Hepatocyte (in vitro differentiated cells): Measurements from ENCODE around the gene IL34. TPM values are rescaled to one million over a fixed set of nuclear protein-coding genes. Genes with fewer than 3 reads are reported as not detected.

Experiments used
- DNase-seq: peaks from one replicate; pipeline ENCODE4 v3.0.0-alpha.2; 2016; ENCODE audit warnings: low spot score
- H2AFZ ChIP-seq: fragments of 200-600 bp; sonication (generic); 2 replicates; pipeline ENCODE4 v1.6.0; 2016; ENCODE audit warnings: antibody characterized with exemption, mild to moderate bottlenecking
- H3K27ac ChIP-seq: fragments of 200-600 bp; sonication (generic); 2 replicates; pipeline ENCODE4 v1.5.1; 2016; ENCODE audit warnings: mild to moderate bottlenecking
- H3K27me3 ChIP-seq: fragments of 200-600 bp; sonication (generic); 2 replicates; pipeline ENCODE4 v1.6.1; 2016
- H3K36me3 ChIP-seq: fragments of 200-600 bp; sonication (generic); replicated peaks from 2 replicates; pipeline ENCODE4 v1.5.1; 2016; ENCODE audit warnings: low read depth; ENCODE audit not compliant: insufficient read depth
- H3K4me1 ChIP-seq: fragments of 200-600 bp; sonication (generic); 2 replicates; pipeline ENCODE4 v1.5.1; 2016; ENCODE audit warnings: mild to moderate bottlenecking, moderate library complexity; ENCODE audit not compliant: insufficient read depth
- H3K4me2 ChIP-seq: fragments of 200-600 bp; sonication (generic); 2 replicates; pipeline ENCODE4 v1.6.0; 2016
- H3K4me3 ChIP-seq: fragments of 200-600 bp; sonication (generic); 2 replicates; pipeline ENCODE4 v1.5.1; 2016; ENCODE audit warnings: mild to moderate bottlenecking
- H3K79me2 ChIP-seq: fragments of 200-600 bp; sonication (generic); 2 replicates; pipeline ENCODE4 v1.6.0; 2017; ENCODE audit warnings: mild to moderate bottlenecking
- H3K9me2 ChIP-seq: fragments of 200-600 bp; sonication (generic); replicated peaks from 2 replicates; pipeline ENCODE4 v1.6.0; 2017; ENCODE audit warnings: mild to moderate bottlenecking; ENCODE audit not compliant: insufficient read depth
- H3K9me3 ChIP-seq: fragments of 200-600 bp; sonication (generic); 2 replicates; pipeline ENCODE4 v1.5.1; 2016; ENCODE audit warnings: low read depth, mild to moderate bottlenecking
- H4K20me1 ChIP-seq: fragments of 200-600 bp; sonication (generic); 2 replicates; pipeline ENCODE4 v1.6.0; 2016; ENCODE audit warnings: mild to moderate bottlenecking; ENCODE audit not compliant: insufficient read depth, poor library complexity, severe bottlenecking
- CTCF ChIP-seq: fragments of 200-600 bp; sonication (generic); IDR thresholded peaks from 2 replicates; pipeline ENCODE4 v1.5.1; 2016; ENCODE audit warnings: antibody characterized with exemption, mild to moderate bottlenecking; ENCODE audit not compliant: poor library complexity
- EZH2 ChIP-seq: fragments of 200-600 bp; sonication (generic); IDR thresholded peaks from 2 replicates; pipeline ENCODE4 v1.6.1; 2016; ENCODE audit warnings: antibody characterized with exemption, mild to moderate bottlenecking, borderline replicate concordance
- EZH2phosphoT487 ChIP-seq: fragments of 200-600 bp; sonication (generic); IDR thresholded peaks from one replicate; pipeline ENCODE4 v1.6.1; 2018; ENCODE audit warnings: antibody characterized with exemption, mild to moderate bottlenecking, low read depth, moderate library complexity; ENCODE audit not compliant: unreplicated experiment, severe bottlenecking
- WGBS: methylation state at CpG from one replicate; pipeline ENCODE4 v1.1.6; 2016; ENCODE audit warnings: low lambda C conversion rate; ENCODE audit errors: missing lambda C conversion rate; 5-methylcytosine and 5-hydroxymethylcytosine counted together
- polyA plus RNA-seq: library from polyadenylated mRNA; unstranded; fragments of >200 nt; fragmentation: Nextera tagmentation; extraction: Ambion mirVana; gene quantifications from 2 replicates; pipeline ENCODE4 v1.2.1, GENCODE V29; 2016
- total RNA-seq: library from RNA; depleted of rRNA; stranded (reverse); fragments of >200 nt; gene quantifications from 2 replicates; pipeline ENCODE4 v1.2.3, GENCODE V29; 2014

The IL34 gene
- total and polyA plus RNA-seq, 2 experiments from 2014 or later: 0.48 to 2.2 TPM

DNA sequence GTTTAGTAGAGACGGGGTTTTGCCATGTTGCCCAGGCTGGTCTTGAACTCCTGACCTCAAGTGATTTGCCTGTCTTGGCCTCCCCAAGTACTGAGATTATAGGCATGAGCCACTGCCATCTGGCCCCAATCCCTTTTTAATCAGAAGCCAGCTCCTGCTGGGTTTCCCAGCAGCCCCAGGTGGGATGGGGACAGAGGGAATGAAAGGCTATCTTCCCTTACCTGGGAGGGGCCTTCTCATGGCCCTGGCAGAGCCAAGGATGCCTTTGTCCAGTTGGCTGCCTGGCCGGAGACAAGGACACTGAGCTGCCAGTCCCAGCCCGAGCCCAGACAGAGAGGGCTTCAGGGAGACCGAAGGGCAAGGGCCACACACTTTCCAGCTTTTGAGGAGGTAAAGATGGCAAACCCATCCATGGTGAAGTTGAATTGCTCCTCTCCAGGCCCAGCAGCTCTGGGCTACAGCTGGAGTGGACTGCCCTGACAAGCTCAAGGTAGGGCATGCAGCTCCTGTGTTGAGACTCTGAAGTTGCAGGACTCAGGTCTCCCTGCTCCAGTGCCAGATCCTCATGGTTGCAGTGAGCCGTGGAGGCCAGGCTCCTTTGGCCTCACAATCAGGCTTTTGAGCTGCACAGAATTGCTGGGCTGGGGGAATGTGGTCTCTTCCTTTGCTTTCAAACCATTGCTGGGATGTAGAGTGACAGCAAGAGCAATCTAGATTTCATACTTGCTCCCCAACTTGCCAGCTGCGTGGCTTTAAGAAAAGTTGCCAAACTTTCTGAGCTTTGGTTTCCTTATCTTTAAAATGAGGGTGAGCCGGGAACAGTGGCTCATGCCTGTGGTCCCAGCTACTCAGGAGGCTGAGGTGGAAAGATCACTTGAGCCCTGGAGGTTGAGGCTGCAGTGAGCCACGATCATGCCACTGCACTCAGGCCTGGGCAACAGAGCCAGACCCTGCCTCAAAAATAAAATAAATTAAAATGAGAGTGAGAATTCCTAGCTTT, 44.5 kb upstream of the IL34 start:
- H3K79me2 ChIP-seq: no peaks in the 10 kb centered on the region
- no peak for DNase-seq
- H3K4me1 ChIP-seq: no peaks in the 10 kb centered on the region
- no peaks in the 10 kb centered on the region for H3K27me3 ChIP-seq
- H4K20me1 ChIP-seq: no peaks in the 10 kb centered on the region
- 76% methylated on average over 8 of the region's 8 CpGs for WGBS
- no peak overlapping the region for H3K27ac ChIP-seq
- TF ChIP-seq CTCF (no peak), EZH2 (no peak)
- no peaks in the 10 kb centered on the region for H3K9me2 ChIP-seq
- H2AFZ ChIP-seq: no peak overlapping the region
- no peaks in the 10 kb centered on the region for H3K9me3 ChIP-seq
- no peaks in the 10 kb centered on the region for H3K36me3 ChIP-seq
- H3K4me2 ChIP-seq: no peak overlapping the region
- no peak overlapping the region for H3K4me3 ChIP-seq

DNA sequence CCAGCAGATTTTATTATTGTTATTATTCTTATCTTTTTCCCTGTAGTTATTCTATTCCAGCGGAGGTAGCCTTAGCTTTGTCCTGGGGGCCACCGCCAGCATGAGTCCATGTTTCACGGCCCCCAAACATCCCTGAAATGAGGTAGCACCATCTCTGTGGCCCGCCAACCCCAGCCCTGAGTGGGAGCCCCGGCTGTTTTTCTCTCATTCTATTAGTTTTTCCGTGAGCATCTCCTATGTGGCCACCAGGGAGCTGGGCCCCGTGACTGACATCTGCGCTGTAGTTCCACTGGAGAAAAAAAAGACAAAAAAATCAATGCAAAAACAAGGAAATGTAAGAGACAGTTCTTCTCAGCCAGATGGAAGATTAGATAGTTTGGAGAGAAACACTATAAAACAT, 43.5 kb upstream of the IL34 start:
- no peak overlapping the region for H3K4me2 ChIP-seq
- 82% methylated on average over 8 of the region's 8 CpGs for WGBS

DNA sequence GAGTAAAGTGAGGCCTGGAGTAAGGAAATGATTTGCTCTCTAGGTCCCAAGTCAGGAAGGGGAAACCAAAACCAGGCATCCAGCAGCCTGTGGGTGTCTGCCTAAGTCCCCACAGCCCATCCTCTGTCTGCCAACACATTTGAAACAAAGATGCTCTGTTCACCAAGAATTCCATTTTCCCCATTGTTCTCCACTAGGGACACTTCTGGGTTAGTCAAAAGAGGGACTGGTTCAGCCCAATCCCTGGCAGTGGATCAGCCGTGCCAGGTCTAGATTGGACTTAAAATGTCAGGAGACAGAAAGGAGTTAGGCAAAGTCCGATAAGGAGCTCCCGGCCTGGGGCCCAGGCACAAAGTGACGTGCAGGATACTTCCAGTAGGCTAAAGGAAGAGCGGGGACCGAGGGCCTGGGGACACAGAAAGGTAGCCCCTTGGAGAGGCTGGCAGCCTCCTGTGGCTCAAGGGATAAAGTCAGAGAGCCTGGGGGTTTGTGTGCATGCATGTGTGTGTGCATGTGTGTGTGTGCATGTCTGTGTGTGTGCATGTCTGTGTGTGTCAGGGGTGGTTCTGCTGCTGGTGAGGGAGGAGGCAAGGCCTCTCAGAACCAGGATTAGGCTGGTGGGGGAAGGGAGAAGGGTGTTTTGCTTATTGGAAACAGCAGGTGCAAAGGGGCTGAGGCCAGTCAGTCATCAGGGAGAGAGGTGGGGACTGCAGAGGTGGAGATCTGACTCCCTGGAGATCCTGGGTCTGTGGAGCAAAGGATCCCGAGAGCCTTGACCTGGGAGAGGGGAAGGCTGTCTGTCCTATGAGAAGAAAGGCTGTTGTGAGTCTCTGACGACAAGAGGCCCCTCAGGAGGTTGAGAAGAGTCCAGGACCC, 41.7 kb upstream of the IL34 start:
- no peaks in the 10 kb centered on the region for H3K27me3 ChIP-seq
- DNase-seq: no peak
- no peaks in the 10 kb centered on the region for H3K79me2 ChIP-seq
- H3K4me1 ChIP-seq: no peaks in the 10 kb centered on the region
- no peaks in the 10 kb centered on the region for H4K20me1 ChIP-seq
- no peaks in the 10 kb centered on the region for H3K36me3 ChIP-seq
- H2AFZ ChIP-seq: no peak overlapping the region
- TF ChIP-seq EZH2 (no peak), CTCF (no peak), EZH2phosphoT487 (no peak)
- WGBS: 84% methylated on average over 8 of the region's 8 CpGs
- H3K9me2 ChIP-seq: no peaks in the 10 kb centered on the region
- no peak overlapping the region for H3K4me2 ChIP-seq
- H3K27ac ChIP-seq: no peak overlapping the region
- H3K9me3 ChIP-seq: no peaks in the 10 kb centered on the region
- H3K4me3 ChIP-seq: no peak overlapping the region

More for the DNA sequence above, 43.5 kb upstream of the IL34 start:
- Histone ChIP-seq H3K27me3 (no peaks in the 10 kb centered on the region), H3K36me3 (no peaks in the 10 kb centered on the region), H3K4me1 (no peaks in the 10 kb centered on the region), H3K9me3 (no peaks in the 10 kb centered on the region), H3K9me2 (no peaks in the 10 kb centered on the region), H3K27ac (no peak overlapping the region), H3K79me2 (no peaks in the 10 kb centered on the region), H3K4me3 (no peak overlapping the region), H4K20me1 (no peaks in the 10 kb centered on the region), H2AFZ (no peak overlapping the region)
- no peak for DNase-seq
- TF ChIP-seq EZH2phosphoT487 (no peak), EZH2 (no peak), CTCF (no peak)
